CD1c-positive myeloid dendritic cell (primary cell): Measurements from ENCODE around the gene LRRC1.

Experiments
- DNase-seq: peaks from one replicate; pipeline ENCODE4 v3.0.0-alpha.2; 2016; ENCODE audit errors: extremely low spot score

LRRC1 gene

DNA sequence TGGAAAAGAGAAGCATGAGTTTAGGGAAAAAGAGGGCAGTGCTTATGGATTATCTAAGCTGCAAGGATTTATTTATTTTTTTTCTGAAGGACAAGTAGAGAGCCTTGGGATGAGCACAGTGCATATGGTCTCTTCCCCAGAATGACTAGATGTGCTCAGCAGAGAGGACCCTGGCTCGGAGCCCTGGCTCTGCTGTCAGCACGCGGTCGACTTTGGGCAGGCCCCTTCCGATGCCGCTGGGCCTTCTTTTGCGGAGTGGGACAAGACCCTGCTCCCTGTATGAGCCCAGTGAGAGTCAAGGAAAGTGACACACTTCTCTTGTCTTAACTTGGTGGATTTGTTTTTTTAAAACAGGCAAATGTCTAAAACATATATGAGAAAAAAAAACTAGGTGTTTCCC is 51.4 kb downstream of the LRRC1 start:
- DNase-seq, result no peak

DNA sequence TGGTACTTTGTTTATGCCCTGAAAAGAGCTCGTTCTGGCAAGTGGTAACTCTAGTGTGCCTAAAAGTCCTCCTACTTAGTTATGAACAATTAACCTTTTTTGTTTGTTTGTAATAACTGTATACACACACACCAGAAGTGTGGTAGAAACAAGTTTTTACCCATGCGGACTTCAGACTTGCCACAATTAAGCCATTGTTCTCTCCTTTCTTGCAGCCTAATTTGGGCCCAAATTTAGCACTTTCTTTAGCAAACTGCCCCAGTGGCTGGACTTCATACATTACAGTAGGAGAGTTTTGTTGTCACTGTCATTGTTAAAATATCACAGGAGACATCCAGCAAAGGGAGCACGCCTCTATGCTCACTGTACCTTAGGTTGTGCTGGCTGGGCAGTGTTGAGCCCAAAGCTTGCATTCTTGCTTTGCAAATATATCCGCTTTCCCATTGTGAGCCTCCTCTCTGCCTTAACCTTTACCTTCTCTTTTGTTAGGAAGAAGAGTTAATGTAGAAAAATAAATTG is 53.0 kb downstream of the LRRC1 start:
- DNase-seq, result no peak

DNA sequence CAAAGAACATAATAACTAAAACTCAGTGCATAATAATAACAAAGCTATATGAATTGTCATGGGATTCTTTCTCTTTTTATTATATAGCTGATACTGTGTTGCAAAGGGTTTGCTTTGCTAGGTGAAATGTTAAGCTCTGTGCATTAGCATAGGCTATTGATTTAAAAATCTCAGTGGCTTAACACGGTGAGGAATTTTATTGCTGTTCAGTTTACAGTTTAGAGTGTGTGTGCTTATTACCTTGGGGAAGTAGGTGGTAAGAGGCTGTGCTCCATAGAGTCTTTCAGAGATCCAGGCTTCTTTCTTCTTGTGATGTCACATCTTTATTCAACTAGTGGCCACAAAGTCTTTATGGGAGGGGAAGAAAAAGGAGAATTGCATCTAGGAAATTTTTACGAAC is 55.7 kb downstream of the LRRC1 start:
- DNase-seq, result no peak

GRCh38 chr6:53851561-53851960 is 56.8 kb downstream of the LRRC1 start:
- DNase-seq, result no peak

GRCh38 chr6:53852805-53853204 is 58.0 kb downstream of the LRRC1 start:
- no peak for DNase-seq

DNA sequence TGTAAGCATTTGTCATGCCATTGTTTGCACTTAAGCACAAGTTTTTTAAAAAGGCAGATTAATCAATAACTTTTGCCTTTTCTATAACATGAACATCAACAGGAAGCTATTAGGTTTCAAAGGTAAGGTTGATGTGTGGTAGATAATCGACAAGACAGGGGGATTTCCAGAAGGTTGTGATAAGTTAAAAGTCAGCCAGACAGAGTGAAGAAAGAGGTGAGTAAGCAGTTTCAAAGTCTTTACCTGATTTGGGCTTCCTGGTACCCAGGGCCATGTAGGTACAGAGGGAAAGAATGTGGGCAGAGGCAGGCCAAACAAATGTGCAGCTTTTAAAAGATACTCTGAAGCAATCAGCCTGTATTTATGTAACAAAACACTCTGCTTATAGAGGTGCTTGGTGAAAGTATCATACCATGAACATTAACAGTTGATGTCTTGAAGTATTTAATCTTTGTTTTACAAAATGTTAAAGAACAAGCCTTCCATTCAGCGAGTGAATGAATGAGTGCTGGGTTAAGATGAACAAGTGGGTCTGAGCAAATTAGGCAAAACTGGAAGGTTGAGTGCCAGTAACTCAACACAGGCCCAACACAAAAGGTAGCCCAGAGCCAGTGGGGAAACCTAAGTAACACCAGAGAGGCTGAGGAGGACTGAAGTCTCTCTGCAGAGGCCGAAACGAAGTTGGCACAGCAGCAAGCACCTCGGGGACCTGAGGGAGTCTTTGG is 60.2 kb downstream of the LRRC1 start:
- no peak for DNase-seq

- no peak for DNase-seq
Measured at GRCh38 chr6:53855940-53856339, 61.1 kb downstream of the LRRC1 start.

DNA sequence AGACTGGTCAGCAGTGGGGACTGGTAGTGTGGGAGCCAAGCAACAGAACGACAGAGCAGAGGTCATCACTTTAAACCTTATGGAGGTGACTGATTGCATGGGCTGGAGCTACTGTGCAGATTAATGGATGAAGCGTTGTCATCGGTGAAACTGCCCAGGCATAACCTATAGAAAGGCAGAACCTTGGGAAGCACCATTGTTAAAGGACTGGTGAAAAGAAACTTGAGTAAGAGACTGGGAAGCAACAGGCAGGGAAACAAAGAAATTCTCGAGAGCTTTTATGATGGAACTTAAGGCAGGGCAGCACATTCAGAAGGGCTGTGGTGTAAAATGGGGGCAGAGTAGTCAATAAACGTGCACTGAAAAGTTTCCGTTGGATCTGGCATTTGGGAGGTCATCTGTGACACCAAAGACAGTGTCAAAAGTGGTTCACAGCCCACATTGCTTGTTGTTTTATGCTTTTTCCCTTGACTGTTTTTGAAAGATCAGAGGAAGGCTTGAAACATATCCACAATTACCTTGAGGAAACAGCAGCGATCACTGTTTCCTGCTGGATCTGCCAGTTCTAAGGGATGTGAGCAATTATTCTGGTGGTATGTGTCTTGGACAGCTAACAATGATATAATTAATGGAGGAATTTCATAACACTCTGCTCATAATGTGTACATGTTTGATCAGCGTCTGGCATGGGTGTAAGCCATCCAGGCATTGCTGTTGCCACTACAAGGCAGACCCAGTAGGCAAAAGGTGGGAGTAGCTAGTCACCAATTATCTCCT is 62.7 kb downstream of the LRRC1 start:
- no peak for DNase-seq

GRCh38 chr6:53858196-53858595 is 63.4 kb downstream of the LRRC1 start:
- DNase-seq, result no peak

GRCh38 chr6:53858913-53859312 is 64.1 kb downstream of the LRRC1 start:
- DNase-seq, result no peak

DNA sequence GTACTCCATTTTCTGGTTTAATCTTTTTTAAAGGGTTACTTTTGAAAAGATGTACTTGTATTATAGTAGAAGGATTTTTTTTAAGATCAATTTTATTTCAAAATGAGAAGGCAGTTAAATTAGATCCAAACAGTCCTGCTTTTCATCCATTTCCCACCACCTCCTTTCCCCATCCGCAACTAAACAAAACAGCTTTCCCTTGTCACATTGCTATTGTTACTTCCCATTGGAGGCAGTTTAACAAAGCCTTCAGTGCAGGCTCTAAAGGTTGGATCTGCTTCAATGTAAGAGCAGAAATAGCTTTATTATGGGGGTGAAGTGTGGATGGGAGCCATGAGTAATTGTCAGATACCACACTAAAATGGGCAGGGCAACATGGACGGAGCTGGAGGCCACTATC is 65.7 kb downstream of the LRRC1 start:
- DNase-seq, result no peak

GRCh38 chr6:53861518-53861917 is 66.7 kb downstream of the LRRC1 start:
- no peak for DNase-seq

DNA sequence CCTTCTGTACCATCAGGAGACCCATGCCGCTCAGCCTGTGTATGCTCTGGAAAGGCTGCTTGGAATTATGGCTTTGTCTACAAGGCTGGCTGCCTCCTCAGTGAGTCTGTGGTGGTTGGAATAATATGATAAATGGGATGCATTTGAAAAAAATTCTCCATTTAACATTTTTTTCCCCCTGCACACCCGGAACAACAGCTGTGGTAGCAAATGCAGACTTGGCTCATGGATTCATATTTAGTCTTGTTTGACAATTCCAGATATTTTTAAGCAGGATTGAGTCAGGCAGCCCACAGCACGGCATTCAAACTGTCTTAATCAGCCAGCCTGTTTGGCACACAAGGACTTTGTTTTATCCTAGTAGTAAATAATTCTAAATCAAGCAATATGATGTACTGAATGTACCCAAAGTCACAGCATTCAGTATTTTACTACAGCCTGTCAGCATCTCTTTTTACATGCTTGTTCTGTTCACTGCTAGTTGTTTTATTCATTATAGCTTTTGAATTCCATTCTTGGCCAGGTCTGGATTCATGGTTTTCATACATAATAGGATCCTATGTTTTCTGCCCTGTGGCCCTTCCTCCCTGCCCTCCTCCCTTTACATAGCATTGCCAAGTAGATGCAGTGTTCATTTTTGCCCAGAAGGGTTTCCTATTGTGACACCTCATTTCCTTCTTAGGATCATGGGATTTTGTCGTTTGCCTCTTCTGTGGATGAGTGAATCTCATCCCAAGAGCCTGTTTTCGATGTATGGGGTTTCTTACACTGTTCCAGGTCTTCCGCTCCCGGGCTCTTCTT is 68.1 kb downstream of the LRRC1 start:
- DNase-seq, result no peak

GRCh38 chr6:53864781-53865180 is 70.0 kb downstream of the LRRC1 start:
- DNase-seq, result no peak

GRCh38 chr6:53866226-53866625 is 71.4 kb downstream of the LRRC1 start:
- no peak for DNase-seq

DNA sequence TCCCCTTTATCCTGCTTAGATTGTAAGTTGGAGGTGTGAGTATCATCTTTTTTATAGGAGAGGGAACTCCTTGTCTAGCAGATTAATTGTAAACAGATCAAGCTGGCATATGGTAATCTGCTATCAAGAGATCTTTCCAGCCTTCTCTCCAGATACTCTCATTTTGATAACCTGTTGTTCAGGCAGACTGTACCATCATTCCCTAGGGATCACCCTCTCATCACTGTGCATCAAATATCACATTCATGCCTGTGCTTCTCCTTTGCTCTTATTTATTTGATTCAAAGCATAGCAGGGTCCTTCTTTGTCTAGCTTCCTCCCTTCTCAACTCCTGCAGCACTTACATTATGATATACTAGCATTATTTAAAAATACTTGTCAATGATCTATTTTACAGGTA is 73.8 kb downstream of the LRRC1 start:
- no peak for DNase-seq

DNA sequence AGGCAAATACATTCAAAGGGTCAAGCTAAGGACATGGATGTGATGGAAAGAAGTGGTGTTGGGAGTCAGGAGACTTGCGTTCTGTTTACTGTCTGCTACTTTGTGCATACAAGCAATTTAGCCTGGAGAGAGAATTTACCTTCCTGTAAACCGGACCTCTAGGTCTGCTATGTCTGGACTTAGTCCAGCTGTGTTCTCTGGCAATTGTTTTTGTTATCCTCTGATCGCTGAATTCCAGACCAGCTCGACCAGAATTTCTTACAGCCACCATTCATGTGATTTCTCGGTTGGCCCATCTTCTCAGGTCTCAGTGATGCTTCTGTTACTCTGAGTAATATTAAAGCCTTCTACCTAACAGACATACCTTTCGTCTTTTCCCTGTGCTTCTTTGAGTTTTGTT is 75.2 kb downstream of the LRRC1 start:
- no peak for DNase-seq

GRCh38 chr6:53873922-53874321 is 79.1 kb downstream of the LRRC1 start:
- DNase-seq, result no peak

DNA sequence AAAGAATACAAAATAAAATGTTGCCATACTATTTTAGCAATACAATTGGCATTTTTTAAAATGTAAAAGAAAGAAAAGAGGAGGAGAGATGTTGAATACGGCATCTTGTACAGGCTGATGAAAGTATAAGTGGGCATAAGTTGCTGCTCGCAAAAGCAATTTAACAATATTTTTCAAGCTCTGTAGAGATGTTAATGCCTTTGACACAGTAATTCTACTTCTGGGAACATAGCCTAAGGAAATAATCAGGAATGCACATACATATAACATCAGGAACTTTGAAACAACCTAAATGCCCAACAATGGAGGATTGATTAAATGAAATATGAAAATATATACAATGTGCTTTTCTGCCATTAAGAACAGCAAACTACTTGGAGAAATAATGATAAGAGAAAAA is 80.2 kb downstream of the LRRC1 start:
- DNase-seq, result no peak

- no peak for DNase-seq
Measured at GRCh38 chr6:53877151-53877550, 82.3 kb downstream of the LRRC1 start.

- no peak for DNase-seq
Measured at GRCh38 chr6:53878808-53879207, 84.0 kb downstream of the LRRC1 start.

- no peak for DNase-seq
Measured at GRCh38 chr6:53879608-53880007, 84.8 kb downstream of the LRRC1 start.
